ENCODE data around the gene SLIT3.

Gene SLIT3

GRCh38 chr5:169015991-169016390 lies 284.9 kb downstream of the SLIT3 start:
- TF ChIP-seq POLR2AphosphoS5 (IDR thresholded peaks at IDR 0.05; ENCODE audit: low read depth) = no peak
- no peak overlapping the region for H3K27ac ChIP-seq (replicated peaks)
- H3K4me3 ChIP-seq (replicated peaks; ENCODE audit: insufficient read depth, low read length) = no peak overlapping the region
- DNase-seq (ENCODE audit: low read depth in 1 of 2, low spot score in 1 of 2) = no peak
- no peaks in the 10 kb centered on the region for H3K27me3 ChIP-seq (ENCODE audit: insufficient read depth, poor library complexity, severe bottlenecking)

DNA sequence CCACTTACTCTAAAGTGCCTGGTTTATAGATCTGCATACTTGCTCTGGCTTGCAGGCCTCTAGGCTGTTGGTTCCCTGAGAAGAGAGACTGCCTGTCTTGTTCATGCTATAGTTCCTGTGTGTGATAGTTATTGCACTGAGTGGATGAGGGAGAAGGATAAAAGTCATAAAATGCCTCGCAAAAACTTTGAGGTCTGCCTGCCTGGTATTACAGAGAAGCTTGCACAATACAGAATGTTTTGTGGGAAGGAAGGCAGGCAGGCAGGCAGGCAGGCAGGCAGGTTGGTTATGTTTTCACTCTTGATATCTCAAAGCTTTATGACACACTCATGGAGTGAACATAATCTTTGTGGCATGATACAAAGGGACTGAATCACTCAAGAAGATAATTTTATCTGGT lies 287.1 kb downstream of the SLIT3 start:
- no peak for DNase-seq (ENCODE audit: low read depth in 1 of 2, low spot score in 1 of 2)
- no peak overlapping the region for H3K4me3 ChIP-seq (replicated peaks; ENCODE audit: insufficient read depth, low read length)
- no peaks in the 10 kb centered on the region for H3K27me3 ChIP-seq (ENCODE audit: insufficient read depth, poor library complexity, severe bottlenecking)
- TF ChIP-seq POLR2AphosphoS5 (IDR thresholded peaks at IDR 0.05; ENCODE audit: low read depth) = no peak
- TF ChIP-seq, protein P1, sequence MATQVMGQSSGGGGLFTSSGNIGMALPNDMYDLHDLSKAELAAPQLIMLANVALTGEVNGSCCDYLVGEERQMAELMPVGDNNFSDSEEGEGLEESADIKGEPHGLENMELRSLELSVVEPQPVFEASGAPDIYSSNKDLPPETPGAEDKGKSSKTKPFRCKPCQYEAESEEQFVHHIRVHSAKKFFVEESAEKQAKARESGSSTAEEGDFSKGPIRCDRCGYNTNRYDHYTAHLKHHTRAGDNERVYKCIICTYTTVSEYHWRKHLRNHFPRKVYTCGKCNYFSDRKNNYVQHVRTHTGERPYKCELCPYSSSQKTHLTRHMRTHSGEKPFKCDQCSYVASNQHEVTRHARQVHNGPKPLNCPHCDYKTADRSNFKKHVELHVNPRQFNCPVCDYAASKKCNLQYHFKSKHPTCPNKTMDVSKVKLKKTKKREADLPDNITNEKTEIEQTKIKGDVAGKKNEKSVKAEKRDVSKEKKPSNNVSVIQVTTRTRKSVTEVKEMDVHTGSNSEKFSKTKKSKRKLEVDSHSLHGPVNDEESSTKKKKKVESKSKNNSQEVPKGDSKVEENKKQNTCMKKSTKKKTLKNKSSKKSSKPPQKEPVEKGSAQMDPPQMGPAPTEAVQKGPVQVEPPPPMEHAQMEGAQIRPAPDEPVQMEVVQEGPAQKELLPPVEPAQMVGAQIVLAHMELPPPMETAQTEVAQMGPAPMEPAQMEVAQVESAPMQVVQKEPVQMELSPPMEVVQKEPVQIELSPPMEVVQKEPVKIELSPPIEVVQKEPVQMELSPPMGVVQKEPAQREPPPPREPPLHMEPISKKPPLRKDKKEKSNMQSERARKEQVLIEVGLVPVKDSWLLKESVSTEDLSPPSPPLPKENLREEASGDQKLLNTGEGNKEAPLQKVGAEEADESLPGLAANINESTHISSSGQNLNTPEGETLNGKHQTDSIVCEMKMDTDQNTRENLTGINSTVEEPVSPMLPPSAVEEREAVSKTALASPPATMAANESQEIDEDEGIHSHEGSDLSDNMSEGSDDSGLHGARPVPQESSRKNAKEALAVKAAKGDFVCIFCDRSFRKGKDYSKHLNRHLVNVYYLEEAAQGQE (IDR thresholded peaks at IDR 0.05; ENCODE audit: insufficient replicate concordance, low read depth) = no peak
- H3K27ac ChIP-seq (replicated peaks) = no peak overlapping the region

- DNase-seq (ENCODE audit: low read depth in 1 of 2, low spot score in 1 of 2) = no peak
- no peak overlapping the region for H3K27ac ChIP-seq (replicated peaks)
- TF ChIP-seq, protein P1 (IDR thresholded peaks at IDR 0.05; ENCODE audit: insufficient replicate concordance, low read depth) = no peak
- no peak for TF ChIP-seq SPI1 (IDR thresholded peaks at IDR 0.05; ENCODE audit: borderline replicate concordance, low read depth)
- TF ChIP-seq CTCF (IDR thresholded peaks at IDR 0.05; ENCODE audit: insufficient read depth, low read length) = no peak
- no peak for TF ChIP-seq GABPA (IDR thresholded peaks at IDR 0.05; ENCODE audit: low read depth)
- TF ChIP-seq POLR2AphosphoS5 (IDR thresholded peaks at IDR 0.05; ENCODE audit: low read depth) = no peak
- no peak overlapping the region for H3K4me3 ChIP-seq (replicated peaks; ENCODE audit: insufficient read depth, low read length)
- no peaks in the 10 kb centered on the region for H3K27me3 ChIP-seq (ENCODE audit: insufficient read depth, poor library complexity, severe bottlenecking)
Observed at GRCh38 chr5:169013208-169013728, 287.7 kb downstream of the SLIT3 start.

DNA sequence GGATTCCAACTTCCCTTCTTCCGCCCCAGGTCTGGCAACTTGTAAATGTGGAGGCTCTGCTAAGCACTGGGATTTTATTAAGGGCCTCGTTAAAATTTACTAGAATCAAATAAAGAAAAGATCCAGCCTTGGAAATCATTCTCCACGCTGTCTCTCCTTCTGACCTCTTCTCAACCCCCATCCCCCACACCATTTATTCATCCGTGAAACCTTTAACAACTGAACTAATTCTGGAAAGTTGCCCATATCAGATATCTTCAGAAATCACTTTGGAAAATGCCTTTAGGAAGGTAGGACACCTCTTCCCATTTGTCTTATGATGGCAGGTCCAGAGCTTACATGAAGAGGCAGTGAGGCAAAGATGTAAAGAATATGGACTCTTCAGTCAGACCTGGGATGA lies 288.5 kb downstream of the SLIT3 start:
- H3K27me3 ChIP-seq (ENCODE audit: insufficient read depth, poor library complexity, severe bottlenecking) = peaks cover 4% of the 10 kb centered on the region
- DNase-seq (ENCODE audit: low read depth in 1 of 2, low spot score in 1 of 2) = no peak
- H3K4me3 ChIP-seq (replicated peaks; ENCODE audit: insufficient read depth, low read length) = no peak overlapping the region
- no peak for TF ChIP-seq GABPA (IDR thresholded peaks at IDR 0.05; ENCODE audit: low read depth)
- no peak overlapping the region for H3K27ac ChIP-seq (replicated peaks)

DNA sequence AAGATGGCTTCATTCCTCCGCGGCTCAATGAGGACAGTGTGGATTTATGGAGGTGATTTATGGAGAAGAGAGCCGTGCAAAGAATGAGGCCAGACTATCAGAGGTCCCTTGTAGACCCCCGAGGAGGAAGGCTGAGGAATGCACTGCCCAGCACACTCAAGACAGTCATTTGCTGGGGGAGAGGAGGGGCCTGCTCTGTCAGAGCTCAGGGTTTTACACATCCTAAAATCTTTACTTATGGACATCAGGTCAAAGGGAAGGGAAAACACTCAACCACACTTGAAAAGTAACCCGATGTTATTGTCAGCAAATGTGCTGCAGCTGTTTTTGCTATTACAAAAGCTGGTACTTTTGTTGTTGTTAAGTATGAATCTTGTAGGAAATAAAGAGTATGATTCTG lies 289.5 kb downstream of the SLIT3 start:
- no peak overlapping the region for H3K4me3 ChIP-seq (replicated peaks; ENCODE audit: insufficient read depth, low read length)
- no peak for DNase-seq (ENCODE audit: low read depth in 1 of 2, low spot score in 1 of 2)
- no peak for TF ChIP-seq GABPA (IDR thresholded peaks at IDR 0.05; ENCODE audit: low read depth)
- no peak for TF ChIP-seq CTCF (IDR thresholded peaks at IDR 0.05; ENCODE audit: insufficient read depth, low read length)
- TF ChIP-seq, protein P1 (IDR thresholded peaks at IDR 0.05; ENCODE audit: insufficient replicate concordance, low read depth) = no peak
- TF ChIP-seq SPI1 (IDR thresholded peaks at IDR 0.05; ENCODE audit: borderline replicate concordance, low read depth) = no peak
- TF ChIP-seq POLR2AphosphoS5 (IDR thresholded peaks at IDR 0.05; ENCODE audit: low read depth) = no peak
- peaks cover 7% of the 10 kb centered on the region for H3K27me3 ChIP-seq (ENCODE audit: insufficient read depth, poor library complexity, severe bottlenecking)
- H3K27ac ChIP-seq (replicated peaks) = no peak overlapping the region
